H54 (cell line): ENCODE data around the gene PCBP2.

Source experiments
- DNase-seq: peaks from one replicate; pipeline ENCODE4 v3.0.0; 2011; ENCODE audit warnings: low spot score, mixed read lengths; ENCODE audit not compliant: insufficient read length
- FAIRE-seq: peaks from 3 replicates; lab custom pipeline; 2011; peaks lifted over from hg19 to GRCh38; lab: Jason Lieb, UNC
- POLR2A ChIP-seq: IDR thresholded peaks from 2 replicates; pipeline ENCODE4 v1.6.1; 2011; ENCODE audit warnings: low read depth, mild to moderate bottlenecking, low read length

PCBP2 gene

DNA sequence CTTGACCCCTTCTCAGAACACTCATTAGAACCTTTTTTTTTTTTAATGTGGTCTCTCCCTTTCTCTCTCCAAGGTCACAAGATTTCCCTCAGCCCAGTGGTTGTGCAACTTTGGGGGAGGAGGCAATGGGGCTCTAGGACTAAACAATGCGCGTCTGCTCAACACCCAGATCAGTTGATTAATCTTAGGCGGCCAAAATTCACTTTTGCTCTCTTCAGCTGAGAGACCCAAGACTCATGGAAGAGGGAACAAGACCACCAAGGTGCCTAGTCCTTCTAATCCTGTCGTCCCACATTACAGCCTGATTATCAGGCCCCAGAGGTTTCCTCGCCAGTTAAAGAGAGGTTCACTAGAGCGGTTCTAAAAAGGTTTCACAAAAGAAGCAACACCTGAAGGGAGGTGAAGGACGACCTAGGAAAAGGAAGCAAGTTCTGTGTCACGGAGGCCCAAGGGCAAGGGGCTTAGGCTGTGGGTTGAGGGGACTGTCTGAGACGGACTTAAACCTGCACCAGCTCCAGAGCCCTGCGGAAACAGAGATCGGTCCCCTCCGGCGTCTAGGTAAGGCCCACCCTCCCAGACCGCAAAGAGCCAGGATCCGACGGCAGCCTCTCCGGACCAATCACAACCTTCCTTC lies 48.4 kb downstream of the PCBP2 start:
- TF ChIP-seq POLR2A: peak; percentile 45; the same call in 1 of the 2 replicates
- no peak for DNase-seq
- no peak for FAIRE-seq

DNA sequence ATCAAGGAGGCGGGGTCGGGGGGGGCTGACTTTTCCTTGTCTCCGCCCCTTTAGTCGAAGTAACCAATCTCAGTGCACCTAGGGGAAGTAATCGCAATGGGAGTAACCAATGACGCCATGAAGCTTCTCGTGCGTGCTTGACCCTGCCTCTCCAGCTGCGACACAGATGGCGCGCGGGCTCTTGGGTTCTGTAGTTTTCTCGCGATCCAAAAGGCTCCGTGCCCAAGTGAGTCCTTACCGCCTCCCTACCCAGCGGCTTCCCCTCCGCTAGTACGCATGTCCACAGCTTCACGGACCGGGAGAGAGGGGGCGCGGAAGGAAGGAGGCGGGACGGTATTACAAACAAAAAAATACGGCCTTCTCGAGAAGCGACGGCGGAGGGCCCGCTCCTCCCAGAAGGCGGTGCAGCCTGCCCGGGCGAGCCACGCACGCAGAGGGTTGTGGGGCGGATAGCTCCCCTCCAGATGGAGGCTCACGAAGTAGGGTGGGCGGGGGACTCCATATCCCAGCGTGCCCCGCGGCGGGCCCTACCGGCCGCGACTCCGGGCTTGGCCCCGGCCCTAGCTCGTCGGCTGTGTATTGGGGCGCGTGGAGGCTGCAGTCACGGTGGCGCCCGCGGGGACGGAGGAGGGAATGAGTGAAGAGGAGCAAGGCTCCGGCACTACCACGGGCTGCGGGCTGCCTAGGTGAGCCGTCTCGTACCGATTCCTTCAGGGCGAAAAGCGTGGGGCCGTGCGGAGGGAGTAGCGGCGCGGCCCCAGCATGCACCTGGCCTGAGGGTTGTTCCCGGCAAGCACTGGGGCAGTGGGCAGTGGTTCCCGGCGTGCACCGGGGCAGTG lies 49.1 kb downstream of the PCBP2 start, which contains the start of gene TARBP2:
Gene TARBP2 (plus strand): TSS at position 508 of the 839 bp plus-strand sequence. CDS start 126 bp downstream, at position 634.
- peak; percentile 83 for DNase-seq
- FAIRE-seq: peak; percentile 60
- TF ChIP-seq POLR2A: peak; percentile 70

DNA sequence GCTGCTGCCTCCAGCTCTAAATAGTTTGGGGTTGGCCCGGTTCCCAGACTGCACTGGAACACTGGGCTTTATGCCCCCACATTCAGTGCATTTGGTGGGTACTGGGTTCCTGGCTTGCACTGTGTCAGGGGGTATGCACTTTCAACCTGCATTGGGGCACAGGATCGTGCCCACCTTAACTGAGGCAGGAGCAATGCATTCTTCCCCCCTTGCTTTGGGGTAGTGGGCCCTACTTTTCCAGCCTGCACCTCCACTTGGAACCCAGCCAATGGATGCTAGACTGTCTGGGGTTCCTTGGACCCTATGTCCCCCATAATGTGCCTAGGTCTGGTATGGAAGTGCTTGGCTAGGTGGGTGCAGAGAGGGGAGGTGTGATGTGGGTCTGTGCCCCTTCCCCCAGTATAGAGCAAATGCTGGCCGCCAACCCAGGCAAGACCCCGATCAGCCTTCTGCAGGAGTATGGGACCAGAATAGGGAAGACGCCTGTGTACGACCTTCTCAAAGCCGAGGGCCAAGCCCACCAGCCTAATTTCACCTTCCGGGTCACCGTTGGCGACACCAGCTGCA lies 49.8 kb downstream of the PCBP2 start:
- no peak for TF ChIP-seq POLR2A
- no peak for FAIRE-seq

GRCh38 chr12:53502331-53502730 lies 50.4 kb downstream of the PCBP2 start:
- DNase-seq (no peak), FAIRE-seq (no peak)
- TF ChIP-seq POLR2A: no peak

More for the DNA sequence above, 49.8 kb downstream of the PCBP2 start:
- DNase-seq: no peak

GRCh38 chr12:53502983-53503728 lies 51.3 kb downstream of the PCBP2 start:
- TF ChIP-seq POLR2A: no peak
- FAIRE-seq (no peak), DNase-seq (no peak)

GRCh38 chr12:53504004-53504920 lies 52.4 kb downstream of the PCBP2 start:
- FAIRE-seq (no peak), DNase-seq (no peak)
- TF ChIP-seq POLR2A: no peak

DNA sequence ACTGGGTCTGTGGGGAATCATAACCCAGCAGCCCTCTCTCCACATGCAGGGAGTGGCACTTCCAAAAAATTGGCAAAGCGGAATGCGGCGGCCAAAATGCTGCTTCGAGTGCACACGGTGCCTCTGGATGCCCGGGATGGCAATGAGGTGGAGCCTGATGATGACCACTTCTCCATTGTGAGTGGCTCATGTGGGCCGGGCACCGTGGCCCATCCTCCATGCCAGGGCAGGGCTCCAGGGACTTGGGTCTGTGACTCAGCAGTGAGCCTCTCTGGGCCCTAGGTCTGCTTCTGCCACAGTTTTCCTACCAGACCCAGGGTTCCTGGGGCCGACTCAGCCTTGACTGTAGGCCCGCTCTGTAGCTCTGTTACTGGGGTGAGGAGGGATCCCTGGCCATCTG lies 53.2 kb downstream of the PCBP2 start:
- no peak for TF ChIP-seq POLR2A
- DNase-seq (peak; percentile 60), FAIRE-seq (no peak)

- DNase-seq (no peak), FAIRE-seq (no peak)
- no peak for TF ChIP-seq POLR2A
Measured at GRCh38 chr12:53505555-53506449, 53.9 kb downstream of the PCBP2 start.

DNA sequence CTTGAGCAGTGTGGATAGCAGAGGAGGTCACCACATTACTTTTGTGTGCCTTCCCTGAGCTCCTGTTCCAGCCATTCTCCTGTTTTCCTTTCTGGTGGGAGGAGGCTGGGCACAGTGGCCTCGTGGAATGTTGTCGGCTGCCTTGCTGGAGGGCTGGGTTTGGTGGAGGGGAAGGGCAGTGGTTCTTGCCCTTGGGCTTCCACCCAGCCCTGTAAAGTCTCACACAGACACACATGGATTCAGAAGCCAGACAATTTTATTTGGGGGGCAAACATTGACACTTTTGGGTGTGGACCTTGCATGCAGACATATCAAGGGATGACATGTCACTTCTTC lies 54.5 kb downstream of the PCBP2 start:
- no peak for TF ChIP-seq POLR2A
- DNase-seq (no peak), FAIRE-seq (no peak)

DNA sequence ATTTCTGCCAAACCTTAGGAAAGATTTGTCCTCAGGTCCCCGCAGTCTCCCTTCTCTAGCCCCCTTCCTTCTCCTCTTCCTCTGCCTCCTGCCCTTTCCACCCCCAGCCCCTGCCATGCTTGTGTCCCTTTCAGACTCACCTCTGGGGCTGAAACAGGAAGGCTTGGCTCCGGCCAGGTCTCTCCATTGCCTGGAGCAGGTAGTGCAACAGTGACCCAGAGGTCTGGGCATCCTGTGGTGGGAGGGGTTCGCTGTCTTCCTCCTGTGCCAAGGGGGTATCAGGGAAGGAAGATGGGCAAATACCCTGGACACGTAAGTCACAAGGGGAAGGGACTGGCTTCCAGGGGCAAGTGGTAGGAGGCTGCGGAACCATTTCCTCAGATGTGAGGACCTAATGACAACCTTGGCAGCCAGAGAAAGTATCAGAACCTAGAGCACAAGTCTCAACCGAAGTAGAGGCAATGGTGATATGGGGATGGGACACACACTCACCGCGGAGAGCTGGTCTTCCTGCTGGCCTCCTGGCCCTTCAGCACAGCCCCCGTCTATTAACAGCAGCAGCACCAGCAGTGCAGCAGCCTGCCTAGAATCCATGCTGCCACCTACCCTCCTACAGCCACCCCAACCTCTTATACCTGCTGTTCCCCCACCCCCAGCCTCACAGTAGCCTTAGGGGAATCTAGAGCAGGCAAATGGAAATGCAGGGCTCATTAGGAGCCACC lies 55.1 kb downstream of the PCBP2 start, which contains the start of gene NPFF:
Gene NPFF (minus strand): TSS at position 604 of the 722 bp plus-strand sequence. CDS start 10 bp downstream, at position 594.
- FAIRE-seq (no peak), DNase-seq (no peak)
- TF ChIP-seq POLR2A: no peak

GRCh38 chr12:53507603-53507885 lies 55.6 kb downstream of the PCBP2 start:
- DNase-seq: no peak
- no peak for FAIRE-seq
- no peak for TF ChIP-seq POLR2A
